H9 (cell line): ENCODE results near the gene STRN. TPM values are rescaled to one million over a fixed set of nuclear protein-coding genes. Genes with fewer than 3 reads are reported as not detected.

Experiments
- DNase-seq: peaks from one replicate; pipeline ENCODE4 v3.0.0-alpha.2; 2017
- H2AFZ ChIP-seq: one replicate; pipeline ENCODE4 v1.6.1; 2013; ENCODE audit warnings: mild to moderate bottlenecking, low read length, control low read depth, moderate library complexity
- H2AK5ac ChIP-seq: 2 replicates; pipeline ENCODE4 v1.6.1; 2013; ENCODE audit warnings: low read length, control low read depth, mixed read lengths; ENCODE audit not compliant: insufficient read length
- H2BK120ac ChIP-seq: one replicate; pipeline ENCODE4 v1.6.1; 2013; ENCODE audit warnings: low read depth, mild to moderate bottlenecking, low read length, control low read depth, inconsistent platforms; ENCODE audit not compliant: poor library complexity, severe bottlenecking
- H2BK12ac ChIP-seq: 2 replicates; pipeline ENCODE4 v1.6.1; 2013; ENCODE audit warnings: low read length, control low read depth, mixed read lengths, low read depth; ENCODE audit not compliant: insufficient read length
- H2BK15ac ChIP-seq: 2 replicates; pipeline ENCODE4 v1.6.1; 2013; ENCODE audit warnings: low read depth, low read length, control low read depth
- H2BK20ac ChIP-seq: one replicate; pipeline ENCODE4 v1.6.1; 2013; ENCODE audit warnings: low read depth, mild to moderate bottlenecking, low read length, control low read depth, inconsistent platforms; ENCODE audit not compliant: poor library complexity, severe bottlenecking
- H2BK5ac ChIP-seq: 2 replicates; pipeline ENCODE4 v1.6.1; 2013; ENCODE audit warnings: low read length, control low read depth, mixed read lengths; ENCODE audit not compliant: insufficient read length
- H3K14ac ChIP-seq: 2 replicates; pipeline ENCODE4 v1.6.1; 2013; ENCODE audit warnings: low read length, control low read depth; ENCODE audit not compliant: insufficient read depth
- H3K18ac ChIP-seq: 2 replicates; pipeline ENCODE4 v1.6.1; 2013; ENCODE audit warnings: low read depth, mild to moderate bottlenecking, mixed read lengths, low read length, control low read depth; ENCODE audit not compliant: insufficient read length
- H3K23ac ChIP-seq: 2 replicates; pipeline ENCODE4 v1.6.1; 2013; ENCODE audit warnings: low read length, control low read depth, mixed read lengths, low read depth; ENCODE audit not compliant: insufficient read length
- H3K23me2 ChIP-seq: 2 replicates; pipeline ENCODE4 v1.6.1; 2013; ENCODE audit warnings: low read depth, mild to moderate bottlenecking, mixed read lengths, low read length, control low read depth; ENCODE audit not compliant: insufficient read length, poor library complexity, severe bottlenecking
- H3K27ac ChIP-seq: 2 replicates; pipeline ENCODE4 v1.5.1; 2013; ENCODE audit warnings: low read length, control low read depth, mixed read lengths, low read depth; ENCODE audit not compliant: insufficient read length
- H3K27me3 ChIP-seq: 2 replicates; pipeline ENCODE4 v1.6.1; 2013; ENCODE audit warnings: low read length, control low read depth, inconsistent platforms; ENCODE audit not compliant: insufficient read depth
- H3K4ac ChIP-seq: 2 replicates; pipeline ENCODE4 v1.6.1; 2013; ENCODE audit warnings: low read depth, mild to moderate bottlenecking, control low read depth, inconsistent platforms, low read length, moderate library complexity
- H3K4me1 ChIP-seq: 2 replicates; pipeline ENCODE4 v1.6.1; 2013; ENCODE audit warnings: low read length, control low read depth, inconsistent platforms; ENCODE audit not compliant: insufficient read depth
- H3K4me2 ChIP-seq: 2 replicates; pipeline ENCODE4 v1.6.1; 2013; ENCODE audit warnings: low read length, control low read depth, mixed read lengths; ENCODE audit not compliant: insufficient read length, insufficient read depth
- H3K56ac ChIP-seq: 2 replicates; pipeline ENCODE4 v1.6.1; 2013; ENCODE audit warnings: low read depth, mild to moderate bottlenecking, mixed read lengths, low read length, control low read depth; ENCODE audit not compliant: insufficient read length
- H3K79me1 ChIP-seq: 2 replicates; pipeline ENCODE4 v1.6.1; 2013; ENCODE audit warnings: low read depth, mild to moderate bottlenecking, moderate library complexity, low read length, control low read depth, inconsistent platforms; ENCODE audit not compliant: insufficient read depth, poor library complexity, severe bottlenecking
- H3K79me2 ChIP-seq: 2 replicates; pipeline ENCODE4 v1.6.1; 2013; ENCODE audit warnings: low read length, control low read depth, inconsistent platforms; ENCODE audit not compliant: insufficient read depth
- H3K9ac ChIP-seq: 2 replicates; pipeline ENCODE4 v1.6.1; 2013; ENCODE audit warnings: low read length, control low read depth, mixed read lengths; ENCODE audit not compliant: insufficient read length; ENCODE audit errors: extremely low read depth
- H3K9me3 ChIP-seq: one replicate; pipeline ENCODE4 v1.6.1; 2013; ENCODE audit warnings: low read depth, low read length, inconsistent platforms; ENCODE audit not compliant: control insufficient read depth
- H3T11ph ChIP-seq: one replicate; pipeline ENCODE4 v1.6.1; 2013; ENCODE audit warnings: mild to moderate bottlenecking, low read length, control low read depth, inconsistent platforms
- H4K20me1 ChIP-seq: one replicate; pipeline ENCODE4 v1.6.1; 2013; ENCODE audit not compliant: control insufficient read depth, insufficient read length, insufficient read depth
- H4K5ac ChIP-seq: 2 replicates; pipeline ENCODE4 v1.6.1; 2013; ENCODE audit warnings: low read depth, mild to moderate bottlenecking, mixed read lengths, low read length, control low read depth; ENCODE audit not compliant: insufficient read length
- H4K8ac ChIP-seq: replicated peaks from 2 replicates; pipeline ENCODE4 v1.6.1; 2013; ENCODE audit warnings: low read length, control low read depth, mixed read lengths, low read depth; ENCODE audit not compliant: insufficient read length
- H4K91ac ChIP-seq: 2 replicates; pipeline ENCODE4 v1.6.1; 2013; ENCODE audit warnings: low read depth, mild to moderate bottlenecking, moderate library complexity, mixed read lengths, low read length, control low read depth; ENCODE audit not compliant: insufficient read length
- H3K27ac Mint-ChIP-seq, 3 experiments: 2 replicates in 2 of 3; 3 replicates in 1 of 3; pipeline ENCODE4 v1.8.0; 2020 to 2021; ENCODE audit warnings: mixed read lengths in 3 of 3, mild to moderate bottlenecking in 1 of 3, moderate library complexity in 1 of 3
- H3K27me3 Mint-ChIP-seq: 2 replicates; pipeline ENCODE4 v1.8.0; 2021; ENCODE audit warnings: low read depth, mild to moderate bottlenecking, moderate library complexity, mixed read lengths
- H3K36me3 Mint-ChIP-seq, 3 experiments: 2 replicates in 2 of 3; 3 replicates in 1 of 3; pipeline ENCODE4 v1.8.0; 2020 to 2021; ENCODE audit warnings: low read depth in 3 of 3, mixed read lengths in 3 of 3; ENCODE audit not compliant: insufficient read depth in 1 of 3
- H3K4me1 Mint-ChIP-seq, 2 experiments: 2 replicates each; pipeline ENCODE4 v1.8.0; 2020; ENCODE audit warnings: mixed read lengths in 2 of 2
- H3K4me3 Mint-ChIP-seq, 2 experiments: 2 replicates in 1 of 2; 3 replicates in 1 of 2; pipeline ENCODE4 v1.8.0; 2020 to 2021; ENCODE audit warnings: mild to moderate bottlenecking in 2 of 2, mixed read lengths in 2 of 2, moderate library complexity in 1 of 2
- H3K9me3 Mint-ChIP-seq, 2 experiments: 2 replicates in 1 of 2; 3 replicates in 1 of 2; pipeline ENCODE4 v1.8.0; 2020; ENCODE audit warnings: mild to moderate bottlenecking in 2 of 2, mixed read lengths in 2 of 2, moderate library complexity in 1 of 2
- CTCF ChIP-seq: fragments of 200-600 bp; sonication (generic); conservative IDR thresholded peaks from 3 replicates; pipeline ENCODE4 v1.8.0; 2021; ENCODE audit warnings: antibody characterized with exemption, mild to moderate bottlenecking
- WGBS: extraction: QIAGEN DNeasy Blood & Tissue Kit; methylation state at CpG from one replicate; pipeline ENCODE4 v1.1.7; 2013; ENCODE audit warnings: missing lambda C conversion rate, low lambda C conversion rate, mixed read lengths; ENCODE audit not compliant: insufficient read length; ENCODE audit errors: extremely low coverage; 5-methylcytosine and 5-hydroxymethylcytosine counted together
- total RNA-seq: library from RNA; stranded (reverse); gene quantifications from 2 replicates; pipeline ENCODE4 v1.2.1, GENCODE V29; 2021

The STRN gene
- total RNA-seq, 1 experiment from 2014 or later, result 31.7 TPM

- H4K91ac ChIP-seq, result no peak overlapping the region
- DNase-seq, result no peak
- no CpG with 5 or more reads among the region's 11 CpGs for WGBS
These were observed 166.0 kb downstream of the STRN start for GRCh38 chr2:36800381-36800780.

More at GRCh38 chr2:36800381-36800780, 166.0 kb downstream of the STRN start:
- H2BK12ac ChIP-seq, result no peak overlapping the region
- no peak overlapping the region for H3K4me3 Mint-ChIP-seq
- no peak overlapping the region for H2BK120ac ChIP-seq
- H3K9me3 ChIP-seq, result no peaks in the 10 kb centered on the region
- no peak overlapping the region for H3K4ac ChIP-seq
- no peak overlapping the region for H2AFZ ChIP-seq
- H3K56ac ChIP-seq, result no peak overlapping the region
- no peaks in the 10 kb centered on the region; the same call in 1 of the 2 replicates for H3K4me1 ChIP-seq
- H3K36me3 Mint-ChIP-seq, result no peaks in the 10 kb centered on the region
- no peak overlapping the region for H3K14ac ChIP-seq
- H3K79me2 ChIP-seq, result no peaks in the 10 kb centered on the region
- H3K27me3 Mint-ChIP-seq, result no peaks in the 10 kb centered on the region
- H3K27ac ChIP-seq, result no peak overlapping the region
- no peaks in the 10 kb centered on the region for H3K27me3 ChIP-seq
- no peak overlapping the region for H3K9ac ChIP-seq
- no peak overlapping the region for H4K8ac ChIP-seq
- no peak overlapping the region for H2AK5ac ChIP-seq
- no peak overlapping the region for H3K18ac ChIP-seq
- no peaks in the 10 kb centered on the region for H3K23me2 ChIP-seq
- no peak overlapping the region for H4K5ac ChIP-seq
- H2BK15ac ChIP-seq, result no peak overlapping the region
- H3T11ph ChIP-seq, result no peak overlapping the region
- no peak overlapping the region for H3K23ac ChIP-seq
- H3K4me2 ChIP-seq, result no peak overlapping the region
- H2BK20ac ChIP-seq, result no peak overlapping the region
- no peak overlapping the region for H3K27ac Mint-ChIP-seq
- no peaks in the 10 kb centered on the region for H3K9me3 Mint-ChIP-seq
- H3K79me1 ChIP-seq, result no peaks in the 10 kb centered on the region
- peaks cover 11% of the 10 kb centered on the region in 2 experiments for H3K4me1 Mint-ChIP-seq
- no peak for TF ChIP-seq CTCF
- H4K20me1 ChIP-seq, result no peaks in the 10 kb centered on the region
- no peak overlapping the region for H2BK5ac ChIP-seq
